Neuron (in vitro differentiated cells): ENCODE data around the gene GJA8.
"Not testable (repeated sequence)": the region's sequence is repeated elsewhere in the genome, so short reads cannot be mapped to it uniquely, and the experiment has no call there.

Experiments used
- H2AFZ ChIP-seq: one replicate; pipeline ENCODE4 v1.6.1; 2013; ENCODE audit warnings: low read depth, mild to moderate bottlenecking, inconsistent platforms, low read length, moderate library complexity
- H3K27me3 ChIP-seq: one replicate; pipeline ENCODE4 v1.6.1; 2013; ENCODE audit warnings: low read length; ENCODE audit not compliant: insufficient read depth
- H3K36me3 ChIP-seq: one replicate; pipeline ENCODE4 v1.6.1; 2013; ENCODE audit warnings: low read length; ENCODE audit not compliant: insufficient read depth
- H3K4me1 ChIP-seq: one replicate; pipeline ENCODE4 v1.6.1; 2013; ENCODE audit warnings: low read length; ENCODE audit not compliant: insufficient read depth
- H3K4me3 ChIP-seq: 2 replicates; pipeline ENCODE4 v1.5.1; 2013; ENCODE audit warnings: mild to moderate bottlenecking, low read length, moderate library complexity
- H3K9me3 ChIP-seq: one replicate; pipeline ENCODE4 v1.6.1; 2013; ENCODE audit warnings: low read length

The GJA8 gene

GRCh38 chr1:147897029-147897752 lies 5.4 kb upstream of the GJA8 start:
- Histone ChIP-seq H2AFZ (no peak overlapping the region), H3K4me3 (no peak overlapping the region), H3K36me3 (no peaks in the 10 kb centered on the region), H3K9me3 (no peaks in the 10 kb centered on the region), H3K27me3 (no peaks in the 10 kb centered on the region), H3K4me1 (peaks cover 23% of the 10 kb centered on the region)

GRCh38 chr1:147897789-147898188 lies 4.8 kb upstream of the GJA8 start:
- no peaks in the 10 kb centered on the region for H3K27me3 ChIP-seq
- H3K4me1 ChIP-seq: peaks cover 18% of the 10 kb centered on the region
- H3K9me3 ChIP-seq: no peaks in the 10 kb centered on the region
- H3K36me3 ChIP-seq: no peaks in the 10 kb centered on the region
- H2AFZ ChIP-seq: no peak overlapping the region
- no peak overlapping the region for H3K4me3 ChIP-seq

GRCh38 chr1:147904726-147905125 lies 2.1 kb downstream of the GJA8 start:
- Histone ChIP-seq H3K4me1 (peaks cover 3% of the 10 kb centered on the region), H3K27me3 (no peaks in the 10 kb centered on the region), H3K36me3 (no peaks in the 10 kb centered on the region), H3K9me3 (no peaks in the 10 kb centered on the region), H2AFZ (no peak overlapping the region), H3K4me3 (no peak overlapping the region)

GRCh38 chr1:147907786-147908509 lies 5.4 kb downstream of the GJA8 start:
- Histone ChIP-seq H3K4me3 (no peak overlapping the region), H3K27me3 (no peaks in the 10 kb centered on the region), H3K36me3 (no peaks in the 10 kb centered on the region)

GRCh38 chr1:147912553-147912952 lies 10.0 kb downstream of the GJA8 start:
- H3K9me3 ChIP-seq: no peaks in the 10 kb centered on the region
- H3K4me3 ChIP-seq: no peak overlapping the region
- peaks cover 8% of the 10 kb centered on the region for H3K4me1 ChIP-seq
- no peak overlapping the region for H2AFZ ChIP-seq
- H3K36me3 ChIP-seq: no peaks in the 10 kb centered on the region
- H3K27me3 ChIP-seq: no peaks in the 10 kb centered on the region

More at GRCh38 chr1:147907786-147908509, 5.4 kb downstream of the GJA8 start:
- H3K9me3 ChIP-seq: no peaks in the 10 kb centered on the region
- no peak overlapping the region for H2AFZ ChIP-seq
- peaks cover 3% of the 10 kb centered on the region for H3K4me1 ChIP-seq

- no peak overlapping the region for H2AFZ ChIP-seq
- H3K27me3 ChIP-seq: no peaks in the 10 kb centered on the region
These were observed 10.9 kb downstream of the GJA8 start for GRCh38 chr1:147913362-147913942.

GRCh38 chr1:147919896-147920295 lies 17.3 kb downstream of the GJA8 start:
- no peak overlapping the region for H3K4me3 ChIP-seq
- no peaks in the 10 kb centered on the region for H3K36me3 ChIP-seq
- no peaks in the 10 kb centered on the region for H3K27me3 ChIP-seq
- H2AFZ ChIP-seq: no peak overlapping the region
- H3K9me3 ChIP-seq: no peaks in the 10 kb centered on the region
- H3K4me1 ChIP-seq: peaks cover 8% of the 10 kb centered on the region

More at GRCh38 chr1:147913362-147913942, 10.9 kb downstream of the GJA8 start:
- no peaks in the 10 kb centered on the region for H3K36me3 ChIP-seq
- H3K4me3 ChIP-seq: no peak overlapping the region
- H3K4me1 ChIP-seq: peaks cover 8% of the 10 kb centered on the region
- no peaks in the 10 kb centered on the region for H3K9me3 ChIP-seq

GRCh38 chr1:147924813-147925212 lies 22.2 kb downstream of the GJA8 start:
- Histone ChIP-seq H3K27me3 (no peaks in the 10 kb centered on the region), H3K4me3 (no peak overlapping the region), H3K36me3 (no peaks in the 10 kb centered on the region), H3K4me1 (peaks cover 4% of the 10 kb centered on the region), H2AFZ (no peak overlapping the region), H3K9me3 (no peaks in the 10 kb centered on the region)

- not testable (repeated sequence) for H3K27me3 ChIP-seq, H3K36me3 ChIP-seq, H3K9me3 ChIP-seq, H3K4me3 ChIP-seq, H2AFZ ChIP-seq, H3K4me1 ChIP-seq
These were observed 24.6 kb downstream of the GJA8 start for GRCh38 chr1:147927215-147927614.

GRCh38 chr1:147927689-147928088 lies 25.1 kb downstream of the GJA8 start:
- H2AFZ ChIP-seq, H3K9me3 ChIP-seq, H3K27me3 ChIP-seq, H3K4me3 ChIP-seq, H3K36me3 ChIP-seq, H3K4me1 ChIP-seq: not testable (repeated sequence)

GRCh38 chr1:147928236-147929132 lies 25.9 kb downstream of the GJA8 start, which contains the start of gene GPR89B:
GPR89B (plus strand) TSS chr1:147928420; CDS start chr1:147928537, 117 bp downstream.
- not testable (repeated sequence) for H3K4me1 ChIP-seq, H3K9me3 ChIP-seq, H3K27me3 ChIP-seq, H3K36me3 ChIP-seq
- Histone ChIP-seq H3K4me3 (peak within 1 kb of the TSS; percentile 90), H2AFZ (peak within 1 kb of the TSS; percentile 58)

GRCh38 chr1:147931137-147931536 lies 28.5 kb downstream of the GJA8 start:
- not testable (repeated sequence) for H2AFZ ChIP-seq, H3K36me3 ChIP-seq, H3K9me3 ChIP-seq, H3K27me3 ChIP-seq, H3K4me3 ChIP-seq, H3K4me1 ChIP-seq

GRCh38 chr1:147935296-147935695 lies 32.7 kb downstream of the GJA8 start:
- H3K9me3 ChIP-seq, H2AFZ ChIP-seq, H3K4me3 ChIP-seq, H3K36me3 ChIP-seq, H3K27me3 ChIP-seq, H3K4me1 ChIP-seq: not testable (repeated sequence)
